ENCODE data around the gene MRFAP1L1. TPM values are rescaled to one million over a fixed set of nuclear protein-coding genes. Genes with fewer than 3 reads are reported as not detected.
A peak's percentile ranks its signal among the peaks of the same experiment; 100 is the strongest.

The MRFAP1L1 gene
- total and polyA plus RNA-seq, 9 of the 15 experiments (the other 6 are each of a cell fraction or from before 2014, with no cell fraction given): 37.6 to 111 (median 83.8) TPM

DNA sequence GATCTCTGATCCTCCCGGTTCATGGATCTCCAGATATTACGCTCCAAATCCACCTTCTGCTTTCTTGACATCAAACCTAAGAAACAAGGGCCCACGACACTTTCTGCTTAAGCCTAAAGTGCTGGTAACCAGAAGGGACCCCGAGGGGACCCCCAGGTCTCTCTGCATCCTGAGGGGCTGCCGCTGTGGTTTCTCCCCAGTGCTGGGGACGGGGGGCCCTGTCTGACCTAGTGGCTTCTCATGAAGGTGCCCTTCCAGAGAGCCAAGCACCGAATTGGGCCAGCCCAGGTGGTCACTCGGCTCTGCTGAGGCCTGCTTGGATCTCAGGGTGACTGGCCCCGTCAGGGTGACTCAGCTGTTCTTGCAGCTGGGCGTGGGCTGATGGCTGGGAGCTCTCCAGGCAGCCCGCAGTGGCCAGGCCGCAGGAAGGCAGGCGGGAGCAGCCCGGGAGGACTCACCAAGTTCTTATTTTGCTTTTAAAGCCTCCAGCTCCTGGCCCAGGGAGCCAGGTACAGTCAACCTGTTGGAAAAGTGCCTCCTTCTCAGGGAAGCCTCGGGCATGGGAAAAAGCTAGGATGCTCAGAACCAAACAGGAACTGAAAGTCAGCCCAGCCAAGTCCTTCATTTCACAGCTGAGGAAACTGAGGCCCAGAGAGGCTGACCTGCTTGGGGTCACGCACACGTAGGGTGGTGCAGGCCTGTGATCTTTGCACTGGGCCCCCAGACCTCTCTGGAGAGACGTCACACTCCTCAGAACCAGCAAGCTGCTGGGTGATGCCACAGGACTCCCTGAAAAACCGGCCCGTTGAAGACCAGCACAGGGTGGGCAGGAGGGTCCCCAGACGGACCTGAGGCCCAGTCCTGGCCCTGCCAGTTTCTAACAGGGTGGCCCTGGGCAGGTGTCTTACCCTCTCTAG, 23.0 kb upstream of the MRFAP1L1 start (continued):
- TF ChIP-seq SRSF3 (IDR thresholded peaks at IDR 0.05; ENCODE audit: insufficient read depth, low read length) (no peak), DMBX1 (CRISPR knock-in tag; IDR thresholded peaks at IDR 0.05; ENCODE audit: borderline replicate concordance) (peak; percentile 90), ZC3H11A (IDR thresholded peaks at IDR 0.05; ENCODE audit: low read depth, low read length) (no peak), ZNF717 (CRISPR knock-in tag; IDR thresholded peaks at IDR 0.05) (no peak), ZNF263 (CRISPR knock-in tag; IDR thresholded peaks at IDR 0.05; ENCODE audit: borderline replicate concordance) (peak; percentile 84), SRSF9 (IDR thresholded peaks at IDR 0.05; ENCODE audit: borderline replicate concordance, low read depth, low read length) (no peak), SP1 (CRISPR knock-in tag; IDR thresholded peaks at IDR 0.05) (peak; percentile 51; the same call in 1 of the 2 replicates), YY1 (IDR thresholded peaks at IDR 0.05; ENCODE audit: borderline replicate concordance in 1 of 3, control insufficient read depth in 1 of 3, extremely low read depth in 1 of 3, insufficient read depth in 3 of 3, insufficient read length in 1 of 3, insufficient replicate concordance in 2 of 3, low read depth in 1 of 3, low read length in 2 of 3) (peak in 1 of 3 experiments; percentile 78), MTF1 (CRISPR knock-in tag; IDR thresholded peaks at IDR 0.05; ENCODE audit: borderline replicate concordance) (no peak), PHF8 (IDR thresholded peaks at IDR 0.05; ENCODE audit: borderline replicate concordance, low read length) (peak; percentile 48; the same call in 1 of the 2 replicates), ZNF699 (CRISPR knock-in tag; IDR thresholded peaks at IDR 0.05; ENCODE audit: insufficient replicate concordance) (peak; percentile 27), ATF7 (IDR thresholded peaks at IDR 0.05) (peak; percentile 68), MAFG (tag; conservative IDR thresholded peaks at IDR 0.05) (peak; percentile 99), SRF (CRISPR knock-in tag; IDR thresholded peaks at IDR 0.05) (peak in 1 of 2 experiments; percentile 46; a peak in 1 of 4 replicates), NBN (IDR thresholded peaks at IDR 0.05; ENCODE audit: low read depth) (peak; percentile 67; the same call in 1 of the 2 replicates), ZNF76 (CRISPR knock-in tag; IDR thresholded peaks at IDR 0.05; ENCODE audit: borderline replicate concordance) (peak; percentile 43), MTA3 (IDR thresholded peaks at IDR 0.05; ENCODE audit: borderline replicate concordance) (peak; percentile 87; the same call in 1 of the 2 replicates)
- TF ChIP-seq, protein P1, sequence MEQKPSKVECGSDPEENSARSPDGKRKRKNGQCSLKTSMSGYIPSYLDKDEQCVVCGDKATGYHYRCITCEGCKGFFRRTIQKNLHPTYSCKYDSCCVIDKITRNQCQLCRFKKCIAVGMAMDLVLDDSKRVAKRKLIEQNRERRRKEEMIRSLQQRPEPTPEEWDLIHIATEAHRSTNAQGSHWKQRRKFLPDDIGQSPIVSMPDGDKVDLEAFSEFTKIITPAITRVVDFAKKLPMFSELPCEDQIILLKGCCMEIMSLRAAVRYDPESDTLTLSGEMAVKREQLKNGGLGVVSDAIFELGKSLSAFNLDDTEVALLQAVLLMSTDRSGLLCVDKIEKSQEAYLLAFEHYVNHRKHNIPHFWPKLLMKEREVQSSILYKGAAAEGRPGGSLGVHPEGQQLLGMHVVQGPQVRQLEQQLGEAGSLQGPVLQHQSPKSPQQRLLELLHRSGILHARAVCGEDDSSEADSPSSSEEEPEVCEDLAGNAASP (IDR thresholded peaks at IDR 0.05): no peak
